GM21576 (cell line): ENCODE results near the gene CDH7.

Source experiments
- ATAC-seq: cut with Tn5 transposase; IDR thresholded peaks from one replicate; pipeline ENCODE4 v1.9.1; 2021; ENCODE audit warnings: mild to moderate bottlenecking, moderate library complexity; ENCODE audit not compliant: unreplicated experiment

CDH7 gene

DNA sequence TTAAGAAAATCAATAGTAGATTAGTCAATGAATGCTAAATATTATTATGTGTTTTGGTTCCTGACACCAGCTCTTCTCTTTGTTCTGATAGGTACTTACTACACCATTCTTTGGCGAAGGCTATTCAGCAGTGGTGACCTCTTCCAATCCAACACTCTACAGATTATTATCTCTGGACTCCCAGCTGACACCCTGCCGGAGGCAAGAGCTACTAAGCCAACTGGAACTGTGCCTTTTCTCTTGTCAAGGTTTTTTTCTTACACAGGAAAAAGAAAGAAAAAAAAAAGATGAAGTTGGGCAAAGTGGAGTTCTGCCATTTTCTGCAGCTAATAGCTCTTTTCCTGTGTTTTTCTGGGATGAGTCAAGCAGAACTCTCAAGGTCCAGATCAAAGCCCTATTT is 11.7 kb downstream of the CDH7 start:
- no peak for ATAC-seq

DNA sequence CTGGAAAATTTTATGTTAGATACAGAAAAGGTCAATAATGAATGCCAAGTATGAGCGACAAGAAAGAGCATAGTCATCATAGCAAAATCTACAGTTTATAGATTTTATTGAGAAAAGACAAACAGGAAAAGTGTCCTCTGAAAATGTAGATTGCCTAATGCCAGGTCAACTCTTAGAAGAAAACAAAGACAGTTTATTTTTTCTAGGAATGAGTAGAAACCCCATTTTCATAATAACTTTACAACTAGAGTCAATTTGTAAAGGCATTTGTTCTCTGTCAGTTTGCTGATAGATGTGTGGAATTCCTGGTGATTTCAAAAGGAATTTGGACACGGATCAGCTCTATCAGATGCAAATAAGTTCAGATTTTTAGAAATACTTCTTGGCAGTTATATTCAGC is 16.6 kb downstream of the CDH7 start:
- no peak for ATAC-seq

DNA sequence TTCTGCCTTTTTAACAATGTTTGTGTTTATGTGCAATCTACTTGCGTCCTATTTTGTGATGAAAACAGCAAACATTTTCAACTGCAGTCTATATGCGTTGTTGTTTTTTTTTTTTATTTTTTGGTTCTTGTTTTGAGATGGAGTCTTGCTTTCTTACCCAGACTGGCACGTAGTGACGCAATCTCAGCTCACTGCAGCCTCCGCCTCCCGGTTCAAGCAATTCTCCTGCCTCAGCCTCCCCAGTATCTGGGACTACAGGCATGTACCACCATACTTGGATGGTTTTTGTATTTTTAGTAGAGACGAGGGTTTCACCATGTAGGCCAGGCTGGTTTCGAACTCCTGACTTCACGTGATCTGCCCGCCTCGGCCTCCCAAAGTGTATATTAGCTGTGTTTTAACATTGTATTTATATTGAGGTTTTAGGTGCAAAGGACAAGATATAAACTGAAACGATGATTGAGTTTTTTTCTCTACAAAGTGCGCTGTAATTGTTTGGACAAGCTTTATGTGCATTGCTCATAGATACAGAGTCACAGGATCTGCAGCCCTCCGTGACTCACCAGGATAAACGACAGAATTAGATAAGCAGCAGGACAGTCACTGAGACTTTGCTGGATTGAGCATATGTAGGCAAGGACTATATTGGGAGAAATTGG is 17.4 kb downstream of the CDH7 start:
- ATAC-seq = no peak

DNA sequence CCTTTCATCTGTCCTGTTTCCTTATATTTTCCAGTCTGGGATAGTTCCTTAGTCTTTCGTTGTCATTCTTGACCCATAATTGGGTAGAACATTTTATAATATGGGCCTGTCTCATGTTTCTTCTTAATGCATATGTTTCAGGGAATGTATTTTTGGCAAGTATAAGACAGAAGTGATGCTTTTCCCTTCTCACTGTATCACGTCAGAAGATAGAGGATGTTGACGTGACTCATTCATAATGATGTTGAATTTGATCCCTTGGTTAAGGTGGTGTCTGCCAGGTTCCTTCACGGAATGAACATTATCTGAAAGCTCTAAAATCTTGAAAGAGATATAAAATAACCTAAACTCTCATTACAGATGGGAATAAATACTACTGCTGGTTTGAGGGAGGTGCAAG is 18.8 kb downstream of the CDH7 start:
- no peak for ATAC-seq

DNA sequence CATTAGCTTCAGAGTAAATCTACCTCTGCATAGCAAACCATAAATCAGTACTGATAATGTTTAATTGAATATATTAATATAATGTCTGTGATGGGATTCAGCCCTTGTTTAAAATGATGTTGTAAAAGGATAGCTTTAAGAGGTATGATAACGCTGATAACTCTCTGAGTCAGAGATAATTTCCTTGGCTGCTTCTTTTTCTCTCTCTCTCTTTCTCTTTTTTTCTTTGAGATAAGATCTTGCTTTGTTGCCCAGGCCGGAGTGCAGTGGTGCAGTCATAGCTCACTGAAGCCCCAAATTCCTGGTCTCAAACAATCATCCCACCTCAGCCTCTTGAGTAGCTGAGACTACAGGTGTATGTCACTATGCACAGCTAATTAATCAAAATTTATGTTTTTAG is 35.7 kb downstream of the CDH7 start:
- ATAC-seq = no peak

DNA sequence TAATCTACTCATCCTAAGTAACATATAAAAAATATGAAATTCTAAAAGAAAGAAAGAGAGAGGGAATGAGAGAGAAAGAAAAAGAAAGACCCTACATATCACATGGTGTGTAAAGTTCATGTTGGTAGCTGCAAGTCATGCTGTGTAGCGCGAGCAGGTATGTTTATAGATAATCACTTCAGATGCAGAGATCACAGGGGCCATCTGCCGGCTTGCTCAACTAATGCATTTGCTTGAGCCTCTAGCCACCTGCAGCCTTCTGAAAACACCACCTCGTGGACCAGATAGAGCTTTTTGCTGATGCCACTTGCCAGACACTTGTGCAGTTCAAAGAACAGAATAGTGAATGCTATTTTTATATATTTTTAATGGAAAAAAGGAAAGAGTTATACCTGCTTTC is 37.6 kb downstream of the CDH7 start:
- ATAC-seq = no peak

DNA sequence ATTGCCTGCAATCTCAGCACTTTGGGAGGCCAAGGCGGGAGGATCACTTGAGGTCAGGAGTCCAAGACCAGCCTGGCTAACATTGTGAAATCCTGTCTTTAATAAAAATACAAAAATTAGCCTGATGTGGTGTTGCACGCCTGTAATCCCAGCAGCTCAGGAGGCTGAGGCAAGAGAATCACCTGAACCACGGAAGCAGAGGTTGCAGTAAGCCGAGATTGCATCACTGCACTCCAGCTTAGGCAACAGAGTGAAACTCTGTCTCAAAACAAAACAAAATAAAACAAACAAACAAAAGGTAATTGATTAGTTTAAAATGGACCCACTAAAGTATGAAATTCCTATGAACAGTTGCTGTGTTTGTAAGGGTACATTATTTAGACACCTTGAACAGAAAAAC is 39.8 kb downstream of the CDH7 start:
- no peak for ATAC-seq

DNA sequence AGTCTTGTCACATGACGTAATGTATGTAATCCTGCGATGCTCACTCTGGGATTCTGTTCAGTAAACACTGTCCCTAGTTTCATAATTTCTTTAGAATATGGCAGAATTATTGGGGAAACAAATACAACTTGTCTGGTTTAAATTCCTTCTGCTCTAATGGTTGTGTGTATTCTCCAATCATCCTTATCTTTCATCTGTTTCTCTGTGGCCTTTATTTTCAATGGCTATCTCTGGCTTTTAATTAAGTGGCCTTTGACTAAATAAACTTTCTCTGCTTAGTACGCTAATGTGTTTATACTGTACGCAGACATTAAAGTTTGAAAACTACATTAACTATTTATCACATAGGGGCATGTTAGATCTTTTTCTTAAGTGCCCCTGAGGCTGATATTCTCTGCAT is 40.9 kb downstream of the CDH7 start:
- ATAC-seq = no peak

DNA sequence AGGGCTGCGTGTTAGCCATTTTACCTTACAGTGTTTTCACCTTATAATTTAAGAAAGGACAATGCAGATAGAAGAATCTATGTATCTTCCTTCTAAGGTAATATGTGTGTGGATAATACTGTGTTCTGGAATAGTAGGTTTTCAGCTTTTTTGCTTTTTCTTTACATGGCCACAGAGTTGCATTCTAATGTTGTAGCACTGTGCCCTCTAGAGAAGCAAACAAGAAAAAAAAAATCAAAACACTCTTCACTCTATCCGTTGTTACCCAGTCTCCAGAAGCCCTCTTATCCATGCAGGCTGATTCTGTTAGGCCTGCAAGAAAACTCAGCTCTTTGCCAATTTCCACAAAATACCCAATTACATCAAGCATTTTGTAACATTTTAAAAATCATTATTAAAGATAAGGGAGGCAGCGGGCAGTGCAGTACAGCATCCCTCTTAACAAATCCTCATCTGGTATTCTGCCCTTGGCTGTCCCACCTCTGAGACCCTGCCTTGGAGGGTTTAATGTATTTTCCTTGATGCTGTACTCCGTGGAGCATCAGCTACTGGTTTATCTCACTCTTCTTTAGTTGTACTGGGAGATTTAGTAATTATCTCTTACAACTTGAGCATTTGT is 41.8 kb downstream of the CDH7 start:
- no peak for ATAC-seq

DNA sequence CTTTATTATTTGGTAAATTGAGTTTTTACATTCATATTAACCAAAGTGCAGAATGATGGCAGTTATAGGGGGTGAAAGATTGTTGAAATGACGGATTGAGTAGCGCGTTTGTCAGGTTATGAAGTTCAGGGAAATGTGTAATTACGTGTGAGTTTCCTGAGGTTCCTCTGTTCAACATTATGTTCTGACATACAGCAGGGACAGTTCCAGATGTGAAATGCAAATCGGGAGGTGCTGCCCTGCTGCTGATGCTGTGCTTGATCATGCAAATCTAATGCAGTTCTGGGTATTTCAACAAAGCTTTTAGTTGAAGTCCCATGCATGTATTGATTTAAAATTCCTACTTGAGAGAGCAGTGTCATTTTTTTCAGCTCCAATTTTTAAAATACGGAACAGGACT is 57.9 kb downstream of the CDH7 start:
- no peak for ATAC-seq

DNA sequence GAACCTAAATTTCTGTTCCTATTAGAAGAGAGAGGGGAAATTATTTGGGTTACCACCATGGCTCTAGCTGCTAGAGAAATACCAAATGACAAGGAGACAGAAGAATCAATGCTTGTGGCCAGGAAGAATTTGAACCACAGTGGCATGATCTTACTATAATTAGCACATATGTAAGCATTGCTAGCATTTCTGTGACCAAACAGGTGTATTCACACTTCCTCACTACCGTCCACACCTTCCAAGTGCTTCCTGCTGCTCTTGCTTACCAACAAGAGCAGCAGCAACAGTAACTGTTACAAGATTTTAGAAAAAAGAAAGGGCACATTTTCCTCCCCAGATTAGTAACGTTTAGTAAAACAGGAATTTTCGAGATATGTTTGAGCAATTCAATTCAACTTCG is 60.5 kb downstream of the CDH7 start:
- no peak for ATAC-seq

DNA sequence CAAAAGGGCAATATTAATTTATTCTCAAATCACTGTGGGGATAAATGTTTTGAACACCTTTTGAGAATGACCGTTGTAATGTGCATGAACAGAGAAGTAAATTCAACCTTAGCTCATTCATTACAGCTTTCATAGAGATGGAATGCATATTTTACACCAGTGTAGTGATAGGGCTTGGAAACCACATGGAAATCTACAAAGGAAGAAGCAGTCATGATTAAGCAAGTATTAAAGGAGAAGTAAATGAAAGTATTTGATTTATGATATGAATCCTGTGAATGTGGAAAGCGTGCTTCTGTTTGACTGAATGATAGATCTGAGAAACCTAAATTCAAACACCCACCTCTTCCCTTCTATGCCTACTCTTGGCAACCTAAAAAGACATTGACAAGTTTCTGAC is 64.7 kb downstream of the CDH7 start:
- ATAC-seq = no peak

DNA sequence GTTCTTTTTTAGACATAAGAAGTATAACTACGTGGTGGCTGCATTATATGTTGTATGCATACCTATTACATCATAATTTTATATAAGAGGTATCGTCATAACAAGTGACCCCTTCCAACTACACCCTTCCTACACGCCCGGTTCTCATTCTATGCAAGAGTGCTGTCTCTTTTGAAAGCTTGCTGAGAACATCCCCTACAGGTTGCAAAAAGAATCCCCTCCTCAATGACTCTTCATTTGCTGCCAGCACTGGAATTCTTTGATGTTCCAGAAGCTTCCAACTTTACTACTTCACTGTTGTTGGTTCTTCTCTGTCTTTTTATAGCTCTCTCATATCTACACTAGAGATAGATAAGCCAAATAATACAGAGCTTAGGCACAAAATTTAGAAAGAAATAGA is 66.4 kb downstream of the CDH7 start:
- ATAC-seq = no peak

DNA sequence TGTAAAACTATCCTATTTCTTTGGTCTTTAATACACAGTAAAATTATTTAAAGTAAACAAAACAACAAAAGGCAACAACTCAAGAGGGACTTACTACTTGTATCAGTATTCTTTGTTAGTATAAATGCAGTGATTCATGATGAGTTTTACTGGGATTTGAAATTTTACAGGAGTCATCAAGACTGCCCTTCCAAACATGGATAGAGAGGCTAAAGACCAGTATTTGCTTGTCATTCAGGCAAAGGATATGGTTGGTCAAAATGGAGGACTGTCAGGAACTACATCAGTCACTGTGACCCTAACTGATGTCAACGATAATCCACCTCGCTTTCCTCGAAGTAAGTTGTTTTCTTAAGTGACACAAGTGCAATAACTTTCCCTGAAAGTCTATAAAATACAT is 71.1 kb downstream of the CDH7 start:
- ATAC-seq = no peak

DNA sequence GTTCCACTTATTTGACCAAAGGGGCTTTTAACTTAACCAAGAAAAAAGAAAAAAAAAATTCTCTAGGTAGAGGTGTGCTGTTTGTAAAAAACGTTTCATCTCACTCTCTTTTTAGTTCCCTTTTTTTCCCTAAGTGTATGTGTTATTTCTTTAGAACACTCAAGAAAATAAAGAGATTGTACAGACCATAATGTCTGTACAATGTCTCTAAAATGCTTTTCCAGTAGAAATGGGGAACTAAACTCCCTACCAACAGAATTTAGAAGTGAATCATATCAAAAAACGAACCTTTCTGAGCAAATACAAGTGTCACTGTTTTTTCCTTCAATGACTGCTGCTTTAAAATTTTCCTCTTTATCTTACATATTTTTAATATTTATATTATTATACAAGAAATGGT is 72.0 kb downstream of the CDH7 start:
- ATAC-seq = no peak

DNA sequence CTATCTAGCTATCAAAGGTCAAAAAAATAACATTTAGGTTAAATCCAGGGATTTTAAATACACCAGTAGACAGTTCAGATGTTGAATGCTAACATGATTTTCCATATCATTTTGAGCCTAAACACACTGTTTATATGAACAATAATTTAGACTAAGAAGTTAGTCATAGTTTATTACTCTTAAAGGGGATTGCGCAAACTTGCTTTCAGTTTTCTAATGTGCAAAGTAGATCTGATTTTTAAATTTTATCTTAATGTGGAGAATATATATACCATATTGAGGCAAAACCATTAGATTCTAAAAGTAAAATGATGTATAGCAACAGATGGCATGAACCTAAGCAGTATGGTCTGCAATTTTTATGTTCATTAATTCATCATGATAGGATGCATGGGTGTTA is 76.6 kb downstream of the CDH7 start:
- no peak for ATAC-seq

DNA sequence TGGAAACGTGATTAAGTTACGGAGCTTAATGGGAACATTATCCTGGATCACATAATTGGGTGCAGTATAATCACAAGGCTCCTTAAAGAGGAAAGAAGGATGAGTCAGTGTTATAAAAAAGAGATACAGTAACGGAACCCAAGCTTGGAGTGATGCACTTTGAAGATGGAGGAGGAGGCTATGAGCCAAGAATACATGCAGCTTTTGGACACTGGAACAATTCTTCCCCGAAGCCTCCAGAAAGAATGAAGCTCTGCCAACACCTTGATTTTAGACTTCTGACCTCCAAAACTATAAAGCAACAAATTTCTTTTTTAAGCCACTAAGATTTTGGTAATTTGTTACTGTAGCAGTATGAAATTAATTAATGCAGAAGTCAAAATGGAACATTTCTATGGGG is 85.1 kb downstream of the CDH7 start:
- ATAC-seq = no peak

DNA sequence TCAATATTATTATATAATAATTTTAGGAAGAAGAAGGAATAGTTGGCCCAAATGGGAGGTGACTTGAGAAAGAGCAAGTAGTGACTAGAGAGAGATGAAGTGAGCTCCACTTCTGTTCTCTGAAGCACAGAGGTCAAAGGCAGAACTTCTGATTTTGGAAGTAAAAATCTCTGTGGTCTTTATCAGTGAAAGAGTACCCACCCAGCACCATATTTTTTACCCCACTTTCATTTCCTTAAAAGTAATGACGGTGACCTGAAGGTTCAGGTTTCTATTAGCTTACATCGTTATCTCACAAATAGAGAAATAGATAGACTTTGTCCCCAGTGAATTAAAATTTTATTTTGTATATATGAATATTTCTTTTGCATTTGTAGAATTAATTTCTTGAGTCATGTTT is 95.3 kb downstream of the CDH7 start:
- ATAC-seq = no peak

DNA sequence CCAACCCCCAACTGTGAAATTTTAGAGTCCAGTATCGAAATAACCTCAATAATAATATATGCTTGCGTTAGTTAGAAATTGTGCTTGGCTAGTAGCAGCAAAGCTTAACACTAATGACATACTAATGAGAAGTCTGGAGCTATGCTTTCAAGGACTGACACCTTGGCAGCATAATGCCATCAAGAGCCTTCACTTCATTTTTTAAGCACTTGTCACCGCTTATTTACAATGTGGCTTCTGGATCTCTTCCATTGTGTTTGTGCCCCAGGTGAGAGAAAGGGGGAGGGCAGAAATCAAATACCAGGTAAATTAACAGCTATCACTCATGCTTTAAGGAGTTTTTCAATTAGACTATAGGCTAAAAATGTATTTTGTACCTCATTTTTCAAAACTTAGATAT is 101.5 kb downstream of the CDH7 start:
- no peak for ATAC-seq

DNA sequence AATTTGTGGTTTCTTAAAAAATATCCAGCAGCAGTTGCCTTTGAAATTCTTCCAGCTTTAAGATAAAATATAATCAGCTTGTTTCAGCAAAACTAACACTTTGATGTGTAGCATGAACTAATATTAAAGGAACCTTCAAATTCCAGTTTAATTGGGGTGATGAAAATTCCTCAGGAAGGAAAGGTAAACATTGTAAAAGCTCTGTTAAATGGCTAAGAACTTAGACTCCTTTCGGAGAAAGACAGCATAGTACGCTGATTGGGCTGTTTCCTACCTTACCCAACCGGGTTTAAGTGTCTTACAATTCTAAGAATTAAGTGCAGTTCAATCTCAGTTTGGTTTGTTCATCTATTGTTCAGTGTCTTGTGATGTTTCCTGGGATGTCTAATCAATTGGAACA is 108.3 kb downstream of the CDH7 start:
- ATAC-seq = no peak

DNA sequence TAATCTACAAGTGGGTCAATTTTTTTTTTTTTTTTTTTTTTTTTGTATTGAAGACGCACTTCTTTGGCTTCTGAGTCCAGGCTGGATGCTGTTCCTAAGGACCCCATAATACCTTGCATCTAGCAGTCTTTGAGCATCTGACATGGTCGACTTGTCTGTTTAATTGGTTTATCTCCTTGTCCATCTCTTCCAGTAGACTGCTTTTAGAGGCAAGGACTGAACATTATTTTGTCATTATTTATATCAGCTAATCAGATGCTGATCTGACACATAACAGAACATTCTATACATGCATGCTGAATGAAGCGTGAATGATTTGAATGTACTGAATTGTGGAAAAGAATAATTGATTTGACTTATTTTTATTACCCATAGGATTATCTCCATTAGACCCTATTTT is 118.7 kb downstream of the CDH7 start:
- no peak for ATAC-seq

DNA sequence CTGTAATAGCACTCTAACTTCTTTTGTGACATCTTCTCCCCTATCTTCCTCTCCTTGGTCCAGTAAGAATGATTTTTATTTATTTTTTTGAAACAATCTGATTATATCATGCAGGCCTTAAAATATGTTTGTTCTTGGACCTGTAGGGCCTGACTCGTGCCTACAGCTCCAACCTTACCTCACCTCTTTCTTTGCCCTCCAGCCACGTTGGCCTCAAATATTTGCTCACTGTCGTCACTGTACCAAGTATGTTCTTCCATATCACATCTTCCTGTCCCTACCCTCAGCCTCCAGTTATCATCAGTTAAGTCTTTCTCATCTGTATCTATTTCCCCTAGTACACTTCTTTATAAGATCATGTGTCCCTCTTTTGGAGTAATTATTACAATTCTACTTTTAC is 125.5 kb downstream of the CDH7 start:
- ATAC-seq = no peak

DNA sequence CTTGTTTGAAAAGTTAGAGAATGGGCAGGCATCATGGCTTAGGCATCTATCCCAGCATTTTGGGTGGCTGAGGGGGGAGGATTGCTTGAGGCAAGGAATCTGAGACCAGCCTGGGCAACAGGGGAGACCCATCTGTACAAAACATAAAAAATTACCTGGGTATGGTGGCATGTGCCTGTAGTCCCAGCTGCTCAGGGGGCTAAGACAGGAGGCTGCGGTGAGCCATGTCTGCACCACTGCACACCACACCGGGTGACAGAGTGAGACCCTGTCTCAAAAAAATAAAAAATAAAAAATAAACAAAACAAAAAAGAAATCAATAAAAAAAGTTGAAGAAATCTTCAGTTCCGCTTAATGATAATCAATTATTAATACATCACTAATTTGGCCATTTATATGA is 146.5 kb downstream of the CDH7 start:
- no peak for ATAC-seq
